ENCODE results near the gene ABHD11.
"Not testable (repeated sequence)": the region's sequence is repeated elsewhere in the genome, so short reads cannot be mapped to it uniquely, and the experiment has no call there.

Gene ABHD11

GRCh38 chr7:73718905-73719805, 19.4 kb downstream of the ABHD11 start, which contains the start of gene STX1A:
STX1A (minus strand) TSS chr7:73719669; CDS start chr7:73719631, 38 bp downstream.
- DNase-seq: peak; percentile 70 to 73

- no peak for DNase-seq
Observed at GRCh38 chr7:73718438-73718881, 20.1 kb downstream of the ABHD11 start.

- no peak for DNase-seq
Observed at GRCh38 chr7:73717991-73718405, 20.6 kb downstream of the ABHD11 start.

- no peak for DNase-seq
Observed at GRCh38 chr7:73717025-73717807, 21.4 kb downstream of the ABHD11 start.

- DNase-seq: no peak
Observed at GRCh38 chr7:73716318-73716890, 22.2 kb downstream of the ABHD11 start.

- DNase-seq: peak; percentile 42 to 62
Observed at GRCh38 chr7:73715648-73716317, 22.8 kb downstream of the ABHD11 start.

- not testable (repeated sequence) for DNase-seq
Observed at GRCh38 chr7:73713319-73713718, 25.3 kb downstream of the ABHD11 start.

- DNase-seq: no peak
Observed at GRCh38 chr7:73712773-73713172, 25.8 kb downstream of the ABHD11 start.

GRCh38 chr7:73708961-73709549, 29.5 kb downstream of the ABHD11 start:
- DNase-seq: no peak

- DNase-seq: peak; percentile 89 to 95
Observed at GRCh38 chr7:73707045-73707631, 31.5 kb downstream of the ABHD11 start.

- peak in 1 of 2 experiments; percentile 39 for DNase-seq
Observed at GRCh38 chr7:73706126-73707044, 32.2 kb downstream of the ABHD11 start.

GRCh38 chr7:73705551-73705920, 33.1 kb downstream of the ABHD11 start:
- DNase-seq: no peak

- peak; percentile 51 to 65 for DNase-seq
Observed at GRCh38 chr7:73704640-73705550, 33.7 kb downstream of the ABHD11 start.

GRCh38 chr7:73703757-73704639, 34.6 kb downstream of the ABHD11 start:
- no peak for DNase-seq

GRCh38 chr7:73703225-73703624, 35.4 kb downstream of the ABHD11 start:
- no peak for DNase-seq

- DNase-seq: no peak
Observed at GRCh38 chr7:73702665-73703064, 35.9 kb downstream of the ABHD11 start.

- DNase-seq: no peak
Observed at GRCh38 chr7:73702226-73702625, 36.4 kb downstream of the ABHD11 start.

- no peak for DNase-seq
Observed at GRCh38 chr7:73701357-73701995, 37.1 kb downstream of the ABHD11 start.

Data from NCI-H2081 (cell line).